Upper lobe of right lung (tissue), 1 donor: Measurements from ENCODE around the gene NHEJ1. TPM values are rescaled to one million over a fixed set of nuclear protein-coding genes. Genes with fewer than 3 reads are reported as not detected.

Source experiments
- ATAC-seq: fragments of 200-7000 bp; cut with Tn5 transposase; one replicate; pipeline ENCODE4 v1.9.1; 2020; ENCODE audit warnings: mild to moderate bottlenecking, moderate library complexity
- DNase-seq: peaks from one replicate; pipeline ENCODE4 v3.0.0-alpha.2; 2020
- H3K27ac ChIP-seq: fragments of 200-600 bp; one replicate; pipeline ENCODE4 v1.8.0; 2022
- H3K27me3 ChIP-seq: fragments of 200-600 bp; one replicate; pipeline ENCODE4 v1.8.0; 2022; ENCODE audit warnings: mild to moderate bottlenecking
- H3K36me3 ChIP-seq: fragments of 200-600 bp; one replicate; pipeline ENCODE4 v1.8.0; 2022
- H3K4me1 ChIP-seq: fragments of 200-600 bp; one replicate; pipeline ENCODE4 v1.8.0; 2022
- H3K4me3 ChIP-seq: fragments of 200-600 bp; one replicate; pipeline ENCODE4 v1.8.0; 2022; ENCODE audit warnings: mild to moderate bottlenecking
- H3K9me3 ChIP-seq: fragments of 200-600 bp; one replicate; pipeline ENCODE4 v1.8.0; 2022
- CTCF ChIP-seq: fragments of 200-600 bp; IDR thresholded peaks from one replicate; pipeline ENCODE4 v1.8.0; 2022; ENCODE audit warnings: antibody characterized with exemption
- intact Hi-C: fragments of 100-400 bp; cut with DNase I; formaldehyde crosslinking; loops from one replicate; pipeline ENCODE4 v1.11.0; 2022
- total RNA-seq: library from RNA; stranded (reverse); fragmentation: NEBNext Ultra II Directional; extraction: Animal tissue kit (Norgen Biotek cat#: 25700); gene quantifications from one replicate; pipeline ENCODE4 v1.2.1, GENCODE V29; 2021
- donor health status: DM: no; HTN: yes; CAD: no; lungs with severe emphysema.

Gene NHEJ1
- total RNA-seq, 1 donor from 2014 or later = 14.3 TPM

DNA sequence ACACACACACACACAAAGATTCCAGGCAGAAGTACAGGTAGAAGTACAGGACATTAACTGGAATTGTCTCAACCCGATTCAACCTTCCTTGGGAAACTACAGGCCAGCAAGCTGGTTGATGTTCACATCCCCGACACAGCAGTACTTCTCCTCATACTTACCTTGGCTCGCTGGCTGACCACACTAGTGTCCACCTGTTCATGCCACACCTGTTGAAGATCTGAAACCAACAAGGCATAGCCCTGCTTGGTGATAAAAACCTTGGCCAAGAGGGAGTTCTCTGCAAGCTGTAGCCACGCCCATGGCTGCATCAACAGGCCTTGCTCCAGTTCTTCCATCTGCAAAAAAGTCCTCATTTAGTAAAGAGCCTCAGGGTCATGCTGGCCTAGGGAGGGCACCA, 2.6 kb downstream of the NHEJ1 start:
- no peaks in the 10 kb centered on the region for H3K27me3 ChIP-seq
- H3K9me3 ChIP-seq = no peaks in the 10 kb centered on the region
- no peak for TF ChIP-seq CTCF
- intact Hi-C loops = loop anchor here (10.0 kb wide), 1 partner anchor 133 kb away; no protein-coding TSS in a partner anchor
- DNase-seq (no peak), ATAC-seq (no peak)
- peaks cover 38% of the 10 kb centered on the region for H3K36me3 ChIP-seq
- H3K4me3 ChIP-seq = no peak overlapping the region
- H3K4me1 ChIP-seq = peaks cover 7% of the 10 kb centered on the region
- H3K27ac ChIP-seq = no peak overlapping the region

- Histone ChIP-seq H3K4me1 (peaks cover 7% of the 10 kb centered on the region), H3K9me3 (no peaks in the 10 kb centered on the region), H3K4me3 (no peak overlapping the region), H3K36me3 (peaks cover 39% of the 10 kb centered on the region), H3K27me3 (no peaks in the 10 kb centered on the region), H3K27ac (no peak overlapping the region)
- DNase-seq = no peak
- ATAC-seq = no peak
- intact Hi-C loops = loop anchor here (10.0 kb wide), 1 partner anchor 133 kb away; no protein-coding TSS in a partner anchor
- no peak for TF ChIP-seq CTCF
Observed at GRCh38 chr2:219157396-219157795, 3.2 kb downstream of the NHEJ1 start.

- peaks cover 7% of the 10 kb centered on the region for H3K4me1 ChIP-seq
- no peak overlapping the region for H3K27ac ChIP-seq
- intact Hi-C loops = loop anchor here (10.0 kb wide), 1 partner anchor 130 kb away; no protein-coding TSS in a partner anchor
- H3K4me3 ChIP-seq = no peak overlapping the region
- H3K27me3 ChIP-seq = no peaks in the 10 kb centered on the region
- peaks cover 39% of the 10 kb centered on the region for H3K36me3 ChIP-seq
- TF ChIP-seq CTCF = peak; percentile 66
- ATAC-seq (peak; percentile 88), DNase-seq (no peak)
- no peaks in the 10 kb centered on the region for H3K9me3 ChIP-seq
Observed at GRCh38 chr2:219155054-219155644, 5.5 kb downstream of the NHEJ1 start.

- Histone ChIP-seq H3K27me3 (no peaks in the 10 kb centered on the region), H3K27ac (no peak overlapping the region), H3K4me1 (no peaks in the 10 kb centered on the region), H3K9me3 (no peaks in the 10 kb centered on the region), H3K4me3 (no peak overlapping the region), H3K36me3 (peaks cover 41% of the 10 kb centered on the region)
- DNase-seq (no peak), ATAC-seq (no peak)
- intact Hi-C loops = loop anchor here (10.0 kb wide), 1 partner anchor 125 kb away; no protein-coding TSS in a partner anchor
- no peak for TF ChIP-seq CTCF
Observed at GRCh38 chr2:219149667-219150066, 10.9 kb downstream of the NHEJ1 start.

DNA sequence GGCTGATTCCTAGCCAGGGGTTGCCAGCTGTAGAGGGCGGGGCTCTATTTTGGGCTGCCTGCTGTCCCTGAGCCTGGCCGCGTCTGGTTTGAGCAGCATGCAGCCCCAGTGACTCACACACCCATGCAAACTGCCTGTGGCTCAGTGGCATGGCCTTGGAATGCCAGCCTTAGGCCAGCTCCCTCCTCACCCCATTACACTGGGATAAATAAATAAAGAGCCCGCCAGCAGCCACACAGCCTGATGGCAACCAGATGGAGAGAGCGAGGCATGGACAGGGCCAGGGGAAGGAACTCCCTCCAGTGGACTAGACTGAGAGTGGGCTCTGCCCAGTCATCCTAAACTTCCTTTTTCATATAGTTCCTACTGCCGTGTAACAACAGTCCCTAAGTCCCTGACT, 18.3 kb downstream of the NHEJ1 start:
- peaks cover 58% of the 10 kb centered on the region for H3K36me3 ChIP-seq
- no peak for TF ChIP-seq CTCF
- no peak for ATAC-seq
- DNase-seq = no peak
- no peaks in the 10 kb centered on the region for H3K4me1 ChIP-seq
- H3K27ac ChIP-seq = no peak overlapping the region
- H3K4me3 ChIP-seq = no peak overlapping the region
- intact Hi-C loops = no loop called here
- no peaks in the 10 kb centered on the region for H3K27me3 ChIP-seq
- H3K9me3 ChIP-seq = no peaks in the 10 kb centered on the region
